ENCODE measurements around the gene CCNL1.

CCNL1 gene

GRCh38 chr3:157098823-157099185 lies 61.1 kb downstream of the CCNL1 start:
- peaks cover 3% of the 10 kb centered on the region; the same call in 1 of the 2 replicates for H3K79me2 ChIP-seq (ENCODE audit: insufficient read depth, low read depth)
- H4K20me1 ChIP-seq (ENCODE audit: insufficient read depth): no peaks in the 10 kb centered on the region
- no peak overlapping the region for H3K4me3 ChIP-seq (IDR thresholded peaks at IDR 0.05; ENCODE audit: insufficient read depth, low read depth, low read length)
- peak overlapping the region; percentile 92 for H3K27ac ChIP-seq
- H2AFZ ChIP-seq (ENCODE audit: low read depth): no peak overlapping the region
- H3K9ac ChIP-seq: no peak overlapping the region; the same call in 1 of the 2 replicates
- peak overlapping the region; percentile 85 for H3K4me2 ChIP-seq
- TF ChIP-seq, protein P1, sequence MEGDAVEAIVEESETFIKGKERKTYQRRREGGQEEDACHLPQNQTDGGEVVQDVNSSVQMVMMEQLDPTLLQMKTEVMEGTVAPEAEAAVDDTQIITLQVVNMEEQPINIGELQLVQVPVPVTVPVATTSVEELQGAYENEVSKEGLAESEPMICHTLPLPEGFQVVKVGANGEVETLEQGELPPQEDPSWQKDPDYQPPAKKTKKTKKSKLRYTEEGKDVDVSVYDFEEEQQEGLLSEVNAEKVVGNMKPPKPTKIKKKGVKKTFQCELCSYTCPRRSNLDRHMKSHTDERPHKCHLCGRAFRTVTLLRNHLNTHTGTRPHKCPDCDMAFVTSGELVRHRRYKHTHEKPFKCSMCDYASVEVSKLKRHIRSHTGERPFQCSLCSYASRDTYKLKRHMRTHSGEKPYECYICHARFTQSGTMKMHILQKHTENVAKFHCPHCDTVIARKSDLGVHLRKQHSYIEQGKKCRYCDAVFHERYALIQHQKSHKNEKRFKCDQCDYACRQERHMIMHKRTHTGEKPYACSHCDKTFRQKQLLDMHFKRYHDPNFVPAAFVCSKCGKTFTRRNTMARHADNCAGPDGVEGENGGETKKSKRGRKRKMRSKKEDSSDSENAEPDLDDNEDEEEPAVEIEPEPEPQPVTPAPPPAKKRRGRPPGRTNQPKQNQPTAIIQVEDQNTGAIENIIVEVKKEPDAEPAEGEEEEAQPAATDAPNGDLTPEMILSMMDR (conservative IDR thresholded peaks at IDR 0.05; ENCODE audit: low read depth, low read length): no peak
- no peaks in the 10 kb centered on the region for H3K27me3 ChIP-seq (ENCODE audit: insufficient read depth, low read depth)
- H3K36me3 ChIP-seq (ENCODE audit: insufficient read depth): no peaks in the 10 kb centered on the region
- peaks cover 98% of the 10 kb centered on the region for H3K4me1 ChIP-seq (ENCODE audit: low read depth, poor library complexity, severe bottlenecking)

DNA sequence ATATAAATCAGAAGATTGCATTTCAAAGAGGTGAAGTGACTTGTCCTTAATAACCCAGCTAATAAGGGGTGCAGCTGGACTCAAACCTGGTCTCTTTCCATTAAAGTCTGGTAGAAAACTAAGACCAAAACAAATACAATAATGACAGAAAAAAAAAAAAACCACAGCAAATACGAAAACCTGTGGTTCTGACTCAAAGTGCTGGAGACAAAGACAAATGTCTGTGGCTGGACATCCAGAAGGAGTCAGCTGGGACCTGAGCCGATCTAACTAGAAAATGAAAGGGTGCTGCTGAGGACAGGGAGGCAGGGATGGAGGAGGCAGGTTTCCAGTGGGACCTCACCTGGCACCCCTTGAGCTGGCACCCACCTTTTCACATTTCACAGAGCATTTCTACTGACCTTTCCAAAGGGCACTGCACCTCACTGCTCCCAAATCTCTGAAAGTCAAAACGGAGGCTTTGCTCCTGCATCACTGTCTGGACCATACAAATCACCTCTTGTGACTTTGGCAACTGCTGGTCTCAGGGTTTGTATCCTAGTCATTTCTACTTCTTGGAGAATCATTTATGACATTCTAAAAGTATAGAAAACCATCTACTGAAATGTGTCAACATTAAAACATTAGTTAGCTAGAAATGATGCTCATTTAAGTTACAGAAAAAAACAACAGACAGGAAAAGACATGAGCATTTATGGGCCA lies 61.7 kb downstream of the CCNL1 start:
- peak overlapping the region; percentile 24; the same call in 1 of the 2 replicates for H3K9ac ChIP-seq
- no peaks in the 10 kb centered on the region for H4K20me1 ChIP-seq (ENCODE audit: insufficient read depth)
- peak overlapping the region; percentile 85 for H3K4me2 ChIP-seq
- H3K27ac ChIP-seq: peak overlapping the region; percentile 92
- 0 out of 2 replicates have a peak overlapping the region, but pooled peaks have one; percentile 14 for H2AFZ ChIP-seq (ENCODE audit: low read depth)
- H3K27me3 ChIP-seq (ENCODE audit: insufficient read depth, low read depth): no peaks in the 10 kb centered on the region
- H3K4me3 ChIP-seq (IDR thresholded peaks at IDR 0.05; ENCODE audit: insufficient read depth, low read depth, low read length): no peak overlapping the region
- H3K79me2 ChIP-seq (ENCODE audit: insufficient read depth, low read depth): peaks cover 3% of the 10 kb centered on the region; the same call in 1 of the 2 replicates
- TF ChIP-seq, protein P1 (conservative IDR thresholded peaks at IDR 0.05; ENCODE audit: low read depth, low read length): no peak
- H3K4me1 ChIP-seq (ENCODE audit: low read depth, poor library complexity, severe bottlenecking): peaks cover 98% of the 10 kb centered on the region
- H3K36me3 ChIP-seq (ENCODE audit: insufficient read depth): no peaks in the 10 kb centered on the region

Measured in KMS-11 (cell line).